ENCODE results near the gene DOP1B. TPM values are rescaled to one million over a fixed set of nuclear protein-coding genes. Genes with fewer than 3 reads are reported as not detected.
"Not testable (repeated sequence)": the region's sequence is repeated elsewhere in the genome, so short reads cannot be mapped to it uniquely, and the experiment has no call there.

Gene DOP1B
- total RNA-seq, 1 experiment from 2014 or later, result 4.0 TPM

GRCh38 chr21:36130839-36131238 is 25.8 kb upstream of the DOP1B start:
- in situ Hi-C loops (cut with HindIII; ENCODE audit: low sequenced_read_pairs); DNase-seq (ENCODE audit: low spot score): not testable (repeated sequence)

- peak; percentile 25 for DNase-seq (ENCODE audit: low spot score)
- in situ Hi-C loops (cut with HindIII; ENCODE audit: low sequenced_read_pairs), result no loop called here
These were observed 23.9 kb upstream of the DOP1B start for GRCh38 chr21:36132696-36133095.

- peak; percentile 55 for DNase-seq (ENCODE audit: low spot score)
- in situ Hi-C loops (cut with HindIII; ENCODE audit: low sequenced_read_pairs), result no loop called here
These were observed 21.7 kb upstream of the DOP1B start, which contains the start of gene CBR3 for GRCh38 chr21:36134803-36135390. CBR3 (plus strand) TSS chr21:36135079; CDS start chr21:36135193, 114 bp downstream.

GRCh38 chr21:36135391-36136102 is 21.1 kb upstream of the DOP1B start:
- peak; percentile 78 for DNase-seq (ENCODE audit: low spot score)
- in situ Hi-C loops (cut with HindIII; ENCODE audit: low sequenced_read_pairs), result no loop called here

GRCh38 chr21:36139791-36140190 is 16.8 kb upstream of the DOP1B start:
- DNase-seq (ENCODE audit: low spot score); in situ Hi-C loops (cut with HindIII; ENCODE audit: low sequenced_read_pairs): not testable (repeated sequence)

- in situ Hi-C loops (cut with HindIII; ENCODE audit: low sequenced_read_pairs), result no loop called here
- peak; percentile 97 for DNase-seq (ENCODE audit: low spot score)
These were observed 15.1 kb upstream of the DOP1B start for GRCh38 chr21:36141513-36141925.

- in situ Hi-C loops (cut with HindIII; ENCODE audit: low sequenced_read_pairs), result not testable (repeated sequence)
These were observed 12.4 kb upstream of the DOP1B start for GRCh38 chr21:36144233-36144632.

GRCh38 chr21:36145259-36145658 is 11.4 kb upstream of the DOP1B start:
- in situ Hi-C loops (cut with HindIII; ENCODE audit: low sequenced_read_pairs), result no loop called here
- no peak for DNase-seq (ENCODE audit: low spot score)

More at GRCh38 chr21:36144233-36144632, 12.4 kb upstream of the DOP1B start:
- not testable (repeated sequence) for DNase-seq (ENCODE audit: low spot score)

GRCh38 chr21:36147911-36148310 is 8.7 kb upstream of the DOP1B start:
- in situ Hi-C loops (cut with HindIII; ENCODE audit: low sequenced_read_pairs), result no loop called here
- no peak for DNase-seq (ENCODE audit: low spot score)

GRCh38 chr21:36148886-36149285 is 7.7 kb upstream of the DOP1B start:
- no peak for DNase-seq (ENCODE audit: low spot score)
- in situ Hi-C loops (cut with HindIII; ENCODE audit: low sequenced_read_pairs), result no loop called here

GRCh38 chr21:36149788-36150711 is 6.6 kb upstream of the DOP1B start:
- DNase-seq (ENCODE audit: low spot score), result no peak
- in situ Hi-C loops (cut with HindIII; ENCODE audit: low sequenced_read_pairs), result no loop called here

GRCh38 chr21:36155603-36156338 is 853 bp upstream of the DOP1B start:
- peak; percentile 51 for DNase-seq (ENCODE audit: low spot score)
- in situ Hi-C loops (cut with HindIII; ENCODE audit: low sequenced_read_pairs), result no loop called here

GRCh38 chr21:36156339-36156814 is 247 bp upstream of the DOP1B start:
- in situ Hi-C loops (cut with HindIII; ENCODE audit: low sequenced_read_pairs), result no loop called here
- peak; percentile 100 for DNase-seq (ENCODE audit: low spot score)

- DNase-seq (ENCODE audit: low spot score), result no peak
- in situ Hi-C loops (cut with HindIII; ENCODE audit: low sequenced_read_pairs), result no loop called here
These were observed 2.8 kb downstream of the DOP1B start for GRCh38 chr21:36159356-36159921.

- in situ Hi-C loops (cut with HindIII; ENCODE audit: low sequenced_read_pairs), result no loop called here
- no peak for DNase-seq (ENCODE audit: low spot score)
These were observed 4.2 kb downstream of the DOP1B start for GRCh38 chr21:36160850-36161178.

GRCh38 chr21:36162631-36163030 is 6.0 kb downstream of the DOP1B start:
- no peak for DNase-seq (ENCODE audit: low spot score)
- in situ Hi-C loops (cut with HindIII; ENCODE audit: low sequenced_read_pairs), result no loop called here

- in situ Hi-C loops (cut with HindIII; ENCODE audit: low sequenced_read_pairs), result no loop called here
- DNase-seq (ENCODE audit: low spot score), result peak; percentile 64
These were observed 7.4 kb downstream of the DOP1B start for GRCh38 chr21:36163750-36164741.

GRCh38 chr21:36165356-36165755 is 8.7 kb downstream of the DOP1B start:
- DNase-seq (ENCODE audit: low spot score), result no peak
- in situ Hi-C loops (cut with HindIII; ENCODE audit: low sequenced_read_pairs), result no loop called here

Measured in G401 (cell line).